H9 (cell line): ENCODE data around the gene PRKCA. TPM values are rescaled to one million over a fixed set of nuclear protein-coding genes. Genes with fewer than 3 reads are reported as not detected.

Source experiments
- DNase-seq: peaks from one replicate; pipeline ENCODE4 v3.0.0-alpha.2; 2017
- H2AFZ ChIP-seq: one replicate; pipeline ENCODE4 v1.6.1; 2013; ENCODE audit warnings: mild to moderate bottlenecking, low read length, control low read depth, moderate library complexity
- H2AK5ac ChIP-seq: 2 replicates; pipeline ENCODE4 v1.6.1; 2013; ENCODE audit warnings: low read length, control low read depth, mixed read lengths; ENCODE audit not compliant: insufficient read length
- H2BK120ac ChIP-seq: one replicate; pipeline ENCODE4 v1.6.1; 2013; ENCODE audit warnings: low read depth, mild to moderate bottlenecking, low read length, control low read depth, inconsistent platforms; ENCODE audit not compliant: poor library complexity, severe bottlenecking
- H2BK12ac ChIP-seq: 2 replicates; pipeline ENCODE4 v1.6.1; 2013; ENCODE audit warnings: low read length, control low read depth, mixed read lengths, low read depth; ENCODE audit not compliant: insufficient read length
- H2BK15ac ChIP-seq: 2 replicates; pipeline ENCODE4 v1.6.1; 2013; ENCODE audit warnings: low read depth, low read length, control low read depth
- H2BK20ac ChIP-seq: one replicate; pipeline ENCODE4 v1.6.1; 2013; ENCODE audit warnings: low read depth, mild to moderate bottlenecking, low read length, control low read depth, inconsistent platforms; ENCODE audit not compliant: poor library complexity, severe bottlenecking
- H2BK5ac ChIP-seq: 2 replicates; pipeline ENCODE4 v1.6.1; 2013; ENCODE audit warnings: low read length, control low read depth, mixed read lengths; ENCODE audit not compliant: insufficient read length
- H3K14ac ChIP-seq: 2 replicates; pipeline ENCODE4 v1.6.1; 2013; ENCODE audit warnings: low read length, control low read depth; ENCODE audit not compliant: insufficient read depth
- H3K18ac ChIP-seq: 2 replicates; pipeline ENCODE4 v1.6.1; 2013; ENCODE audit warnings: low read depth, mild to moderate bottlenecking, mixed read lengths, low read length, control low read depth; ENCODE audit not compliant: insufficient read length
- H3K23ac ChIP-seq: 2 replicates; pipeline ENCODE4 v1.6.1; 2013; ENCODE audit warnings: low read length, control low read depth, mixed read lengths, low read depth; ENCODE audit not compliant: insufficient read length
- H3K23me2 ChIP-seq: 2 replicates; pipeline ENCODE4 v1.6.1; 2013; ENCODE audit warnings: low read depth, mild to moderate bottlenecking, mixed read lengths, low read length, control low read depth; ENCODE audit not compliant: insufficient read length, poor library complexity, severe bottlenecking
- H3K27ac ChIP-seq: 2 replicates; pipeline ENCODE4 v1.5.1; 2013; ENCODE audit warnings: low read length, control low read depth, mixed read lengths, low read depth; ENCODE audit not compliant: insufficient read length
- H3K27me3 ChIP-seq: 2 replicates; pipeline ENCODE4 v1.6.1; 2013; ENCODE audit warnings: low read length, control low read depth, inconsistent platforms; ENCODE audit not compliant: insufficient read depth
- H3K4ac ChIP-seq: 2 replicates; pipeline ENCODE4 v1.6.1; 2013; ENCODE audit warnings: low read depth, mild to moderate bottlenecking, control low read depth, inconsistent platforms, low read length, moderate library complexity
- H3K4me1 ChIP-seq: 2 replicates; pipeline ENCODE4 v1.6.1; 2013; ENCODE audit warnings: low read length, control low read depth, inconsistent platforms; ENCODE audit not compliant: insufficient read depth
- H3K4me2 ChIP-seq: 2 replicates; pipeline ENCODE4 v1.6.1; 2013; ENCODE audit warnings: low read length, control low read depth, mixed read lengths; ENCODE audit not compliant: insufficient read length, insufficient read depth
- H3K56ac ChIP-seq: 2 replicates; pipeline ENCODE4 v1.6.1; 2013; ENCODE audit warnings: low read depth, mild to moderate bottlenecking, mixed read lengths, low read length, control low read depth; ENCODE audit not compliant: insufficient read length
- H3K79me1 ChIP-seq: 2 replicates; pipeline ENCODE4 v1.6.1; 2013; ENCODE audit warnings: low read depth, mild to moderate bottlenecking, moderate library complexity, low read length, control low read depth, inconsistent platforms; ENCODE audit not compliant: insufficient read depth, poor library complexity, severe bottlenecking
- H3K79me2 ChIP-seq: 2 replicates; pipeline ENCODE4 v1.6.1; 2013; ENCODE audit warnings: low read length, control low read depth, inconsistent platforms; ENCODE audit not compliant: insufficient read depth
- H3K9ac ChIP-seq: 2 replicates; pipeline ENCODE4 v1.6.1; 2013; ENCODE audit warnings: low read length, control low read depth, mixed read lengths; ENCODE audit not compliant: insufficient read length; ENCODE audit errors: extremely low read depth
- H3K9me3 ChIP-seq: one replicate; pipeline ENCODE4 v1.6.1; 2013; ENCODE audit warnings: low read depth, low read length, inconsistent platforms; ENCODE audit not compliant: control insufficient read depth
- H3T11ph ChIP-seq: one replicate; pipeline ENCODE4 v1.6.1; 2013; ENCODE audit warnings: mild to moderate bottlenecking, low read length, control low read depth, inconsistent platforms
- H4K20me1 ChIP-seq: one replicate; pipeline ENCODE4 v1.6.1; 2013; ENCODE audit not compliant: control insufficient read depth, insufficient read length, insufficient read depth
- H4K5ac ChIP-seq: 2 replicates; pipeline ENCODE4 v1.6.1; 2013; ENCODE audit warnings: low read depth, mild to moderate bottlenecking, mixed read lengths, low read length, control low read depth; ENCODE audit not compliant: insufficient read length
- H4K8ac ChIP-seq: replicated peaks from 2 replicates; pipeline ENCODE4 v1.6.1; 2013; ENCODE audit warnings: low read length, control low read depth, mixed read lengths, low read depth; ENCODE audit not compliant: insufficient read length
- H4K91ac ChIP-seq: 2 replicates; pipeline ENCODE4 v1.6.1; 2013; ENCODE audit warnings: low read depth, mild to moderate bottlenecking, moderate library complexity, mixed read lengths, low read length, control low read depth; ENCODE audit not compliant: insufficient read length
- H3K27ac Mint-ChIP-seq, 3 experiments: 2 replicates in 2 of 3; 3 replicates in 1 of 3; pipeline ENCODE4 v1.8.0; 2020 to 2021; ENCODE audit warnings: mixed read lengths in 3 of 3, mild to moderate bottlenecking in 1 of 3, moderate library complexity in 1 of 3
- H3K27me3 Mint-ChIP-seq: 2 replicates; pipeline ENCODE4 v1.8.0; 2021; ENCODE audit warnings: low read depth, mild to moderate bottlenecking, moderate library complexity, mixed read lengths
- H3K36me3 Mint-ChIP-seq, 3 experiments: 2 replicates in 2 of 3; 3 replicates in 1 of 3; pipeline ENCODE4 v1.8.0; 2020 to 2021; ENCODE audit warnings: low read depth in 3 of 3, mixed read lengths in 3 of 3; ENCODE audit not compliant: insufficient read depth in 1 of 3
- H3K4me1 Mint-ChIP-seq, 2 experiments: 2 replicates each; pipeline ENCODE4 v1.8.0; 2020; ENCODE audit warnings: mixed read lengths in 2 of 2
- H3K4me3 Mint-ChIP-seq, 2 experiments: 2 replicates in 1 of 2; 3 replicates in 1 of 2; pipeline ENCODE4 v1.8.0; 2020 to 2021; ENCODE audit warnings: mild to moderate bottlenecking in 2 of 2, mixed read lengths in 2 of 2, moderate library complexity in 1 of 2
- H3K9me3 Mint-ChIP-seq, 2 experiments: 2 replicates in 1 of 2; 3 replicates in 1 of 2; pipeline ENCODE4 v1.8.0; 2020; ENCODE audit warnings: mild to moderate bottlenecking in 2 of 2, mixed read lengths in 2 of 2, moderate library complexity in 1 of 2
- WGBS: extraction: QIAGEN DNeasy Blood & Tissue Kit; methylation state at CpG from one replicate; pipeline ENCODE4 v1.1.7; 2013; ENCODE audit warnings: missing lambda C conversion rate, low lambda C conversion rate, mixed read lengths; ENCODE audit not compliant: insufficient read length; ENCODE audit errors: extremely low coverage; 5-methylcytosine and 5-hydroxymethylcytosine counted together
- total RNA-seq: library from RNA; stranded (reverse); gene quantifications from 2 replicates; pipeline ENCODE4 v1.2.1, GENCODE V29; 2021
- TF ChIP-seq, protein P1 (sequence below): fragments of 200-600 bp; sonication (generic); conservative IDR thresholded peaks from 3 replicates; pipeline ENCODE4 v1.8.0; 2021; ENCODE audit warnings: antibody characterized with exemption, mild to moderate bottlenecking

PRKCA gene
- total RNA-seq, 1 experiment from 2014 or later = 10.5 TPM

- H2BK5ac ChIP-seq = no peak overlapping the region
- no peak overlapping the region for H3K56ac ChIP-seq
- H3K9me3 Mint-ChIP-seq = no peaks in the 10 kb centered on the region
- H2BK20ac ChIP-seq = no peak overlapping the region
- no peak overlapping the region for H2AFZ ChIP-seq
- no peak overlapping the region for H2BK12ac ChIP-seq
- H4K91ac ChIP-seq = no peak overlapping the region
- H3K27ac Mint-ChIP-seq = peak overlapping the region in 1 of 3 experiments; percentile 88; a peak in 2 of 7 replicates
- H3K14ac ChIP-seq = no peak overlapping the region
- H3K18ac ChIP-seq = no peak overlapping the region
- H3K79me2 ChIP-seq = no peaks in the 10 kb centered on the region
- H2BK120ac ChIP-seq = no peak overlapping the region
- no peaks in the 10 kb centered on the region for H3K9me3 ChIP-seq
- H3T11ph ChIP-seq = no peak overlapping the region
- H3K9ac ChIP-seq = no peak overlapping the region
- no peaks in the 10 kb centered on the region for H3K27me3 Mint-ChIP-seq
- no peak for DNase-seq
- no peak overlapping the region for H4K8ac ChIP-seq
- H3K4me1 Mint-ChIP-seq = peaks cover 13 to 17% of the 10 kb centered on the region in 2 experiments
- peaks cover 14% of the 10 kb centered on the region; the same call in 1 of the 2 replicates for H3K4me1 ChIP-seq
- H3K4me2 ChIP-seq = no peak overlapping the region
- H4K20me1 ChIP-seq = no peaks in the 10 kb centered on the region
- no peak overlapping the region for H3K4ac ChIP-seq
- no peak overlapping the region for H3K27ac ChIP-seq
- H3K23me2 ChIP-seq = no peaks in the 10 kb centered on the region
- H3K23ac ChIP-seq = no peak overlapping the region
- no peak overlapping the region for H4K5ac ChIP-seq
- H2BK15ac ChIP-seq = no peak overlapping the region
- WGBS = no CpG with 5 or more reads among the region's 2 CpGs
- H3K27me3 ChIP-seq = no peaks in the 10 kb centered on the region
- H2AK5ac ChIP-seq = no peak overlapping the region
- TF ChIP-seq, protein P1, sequence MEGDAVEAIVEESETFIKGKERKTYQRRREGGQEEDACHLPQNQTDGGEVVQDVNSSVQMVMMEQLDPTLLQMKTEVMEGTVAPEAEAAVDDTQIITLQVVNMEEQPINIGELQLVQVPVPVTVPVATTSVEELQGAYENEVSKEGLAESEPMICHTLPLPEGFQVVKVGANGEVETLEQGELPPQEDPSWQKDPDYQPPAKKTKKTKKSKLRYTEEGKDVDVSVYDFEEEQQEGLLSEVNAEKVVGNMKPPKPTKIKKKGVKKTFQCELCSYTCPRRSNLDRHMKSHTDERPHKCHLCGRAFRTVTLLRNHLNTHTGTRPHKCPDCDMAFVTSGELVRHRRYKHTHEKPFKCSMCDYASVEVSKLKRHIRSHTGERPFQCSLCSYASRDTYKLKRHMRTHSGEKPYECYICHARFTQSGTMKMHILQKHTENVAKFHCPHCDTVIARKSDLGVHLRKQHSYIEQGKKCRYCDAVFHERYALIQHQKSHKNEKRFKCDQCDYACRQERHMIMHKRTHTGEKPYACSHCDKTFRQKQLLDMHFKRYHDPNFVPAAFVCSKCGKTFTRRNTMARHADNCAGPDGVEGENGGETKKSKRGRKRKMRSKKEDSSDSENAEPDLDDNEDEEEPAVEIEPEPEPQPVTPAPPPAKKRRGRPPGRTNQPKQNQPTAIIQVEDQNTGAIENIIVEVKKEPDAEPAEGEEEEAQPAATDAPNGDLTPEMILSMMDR = no peak
- no peaks in the 10 kb centered on the region for H3K36me3 Mint-ChIP-seq
- no peak overlapping the region for H3K4me3 Mint-ChIP-seq
- H3K79me1 ChIP-seq = no peaks in the 10 kb centered on the region
Measured at GRCh38 chr17:66763056-66763455, 460.6 kb downstream of the PRKCA start.
